Endothelial cell (in vitro differentiated cells): ENCODE results near the gene SORCS1. TPM values are rescaled to one million over a fixed set of nuclear protein-coding genes. Genes with fewer than 3 reads are reported as not detected.
"Not testable (repeated sequence)": the region's sequence is repeated elsewhere in the genome, so short reads cannot be mapped to it uniquely, and the experiment has no call there.

Source experiments
- DNase-seq: peaks from one replicate; pipeline ENCODE4 v3.0.0; 2021; ENCODE audit warnings: low spot score
- H3K27ac Mint-ChIP-seq: one replicate; pipeline ENCODE4 v1.8.0; 2021; ENCODE audit warnings: mixed read lengths, inconsistent platforms; ENCODE audit not compliant: unreplicated experiment
- H3K27me3 Mint-ChIP-seq: one replicate; pipeline ENCODE4 v1.8.0; 2021; ENCODE audit warnings: mild to moderate bottlenecking, moderate library complexity, mixed read lengths, inconsistent platforms; ENCODE audit not compliant: unreplicated experiment
- H3K36me3 Mint-ChIP-seq: one replicate; pipeline ENCODE4 v1.8.0; 2021; ENCODE audit warnings: mild to moderate bottlenecking, low read depth, mixed read lengths, inconsistent platforms; ENCODE audit not compliant: unreplicated experiment
- H3K4me1 Mint-ChIP-seq: one replicate; pipeline ENCODE4 v1.8.0; 2021; ENCODE audit warnings: mild to moderate bottlenecking, mixed read lengths, inconsistent platforms; ENCODE audit not compliant: unreplicated experiment
- H3K4me3 Mint-ChIP-seq: one replicate; pipeline ENCODE4 v1.8.0; 2021; ENCODE audit warnings: mild to moderate bottlenecking, mixed read lengths, inconsistent platforms; ENCODE audit not compliant: unreplicated experiment
- H3K9me3 Mint-ChIP-seq: one replicate; pipeline ENCODE4 v1.8.0; 2021; ENCODE audit warnings: mixed read lengths, inconsistent platforms; ENCODE audit not compliant: unreplicated experiment
- total RNA-seq: library from RNA; stranded (reverse); fragmentation: NEBNext Ultra II Directional; extraction: Animal tissue kit (Norgen Biotek cat#: 25700); gene quantifications from one replicate; pipeline ENCODE4 v1.2.1, GENCODE V29; 2021; ENCODE audit not compliant: unreplicated experiment
- TF ChIP-seq, protein P1 (sequence below): fragments of 200-600 bp; sonication (generic); IDR thresholded peaks from one replicate; pipeline ENCODE4 v1.5.0; 2021; ENCODE audit warnings: antibody characterized with exemption; ENCODE audit not compliant: unreplicated experiment

Gene SORCS1
- total RNA-seq, 1 donor from 2014 or later = 0.56 TPM

DNA sequence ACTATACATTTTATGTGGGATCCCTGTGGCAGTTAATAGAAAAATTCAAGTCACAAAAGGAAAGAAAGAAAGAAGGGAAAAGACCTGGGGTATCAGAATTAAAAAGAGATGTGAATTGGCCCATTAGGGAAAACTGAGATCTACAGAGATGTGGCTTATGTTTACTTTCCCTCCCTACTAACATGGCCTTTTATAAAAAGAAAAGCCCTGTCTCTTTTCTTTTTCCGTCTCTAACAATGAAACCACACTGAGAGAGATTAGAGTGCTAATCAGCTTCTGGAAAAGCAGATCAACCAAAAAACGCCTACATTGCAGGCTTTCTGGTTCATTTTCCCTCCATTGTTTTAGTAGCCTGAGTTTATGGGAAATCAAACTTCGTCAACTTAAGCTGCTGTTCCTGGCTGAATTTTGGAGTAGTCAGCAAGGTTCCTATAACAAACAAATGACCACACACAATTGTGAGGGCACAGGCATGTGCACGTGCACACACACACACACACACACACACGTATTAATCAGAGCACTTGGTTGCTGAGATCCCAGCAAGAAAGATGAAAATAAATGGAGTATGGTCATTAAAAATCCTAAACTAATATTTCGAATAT, 235.1 kb downstream of the SORCS1 start:
- no peaks in the 10 kb centered on the region for H3K9me3 Mint-ChIP-seq
- no peak overlapping the region for H3K27ac Mint-ChIP-seq
- H3K4me1 Mint-ChIP-seq = peaks cover 15% of the 10 kb centered on the region
- H3K4me3 Mint-ChIP-seq = no peak overlapping the region
- no peak for DNase-seq
- TF ChIP-seq, protein P1, sequence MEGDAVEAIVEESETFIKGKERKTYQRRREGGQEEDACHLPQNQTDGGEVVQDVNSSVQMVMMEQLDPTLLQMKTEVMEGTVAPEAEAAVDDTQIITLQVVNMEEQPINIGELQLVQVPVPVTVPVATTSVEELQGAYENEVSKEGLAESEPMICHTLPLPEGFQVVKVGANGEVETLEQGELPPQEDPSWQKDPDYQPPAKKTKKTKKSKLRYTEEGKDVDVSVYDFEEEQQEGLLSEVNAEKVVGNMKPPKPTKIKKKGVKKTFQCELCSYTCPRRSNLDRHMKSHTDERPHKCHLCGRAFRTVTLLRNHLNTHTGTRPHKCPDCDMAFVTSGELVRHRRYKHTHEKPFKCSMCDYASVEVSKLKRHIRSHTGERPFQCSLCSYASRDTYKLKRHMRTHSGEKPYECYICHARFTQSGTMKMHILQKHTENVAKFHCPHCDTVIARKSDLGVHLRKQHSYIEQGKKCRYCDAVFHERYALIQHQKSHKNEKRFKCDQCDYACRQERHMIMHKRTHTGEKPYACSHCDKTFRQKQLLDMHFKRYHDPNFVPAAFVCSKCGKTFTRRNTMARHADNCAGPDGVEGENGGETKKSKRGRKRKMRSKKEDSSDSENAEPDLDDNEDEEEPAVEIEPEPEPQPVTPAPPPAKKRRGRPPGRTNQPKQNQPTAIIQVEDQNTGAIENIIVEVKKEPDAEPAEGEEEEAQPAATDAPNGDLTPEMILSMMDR = no peak
- H3K27me3 Mint-ChIP-seq = no peaks in the 10 kb centered on the region
- no peaks in the 10 kb centered on the region for H3K36me3 Mint-ChIP-seq

DNA sequence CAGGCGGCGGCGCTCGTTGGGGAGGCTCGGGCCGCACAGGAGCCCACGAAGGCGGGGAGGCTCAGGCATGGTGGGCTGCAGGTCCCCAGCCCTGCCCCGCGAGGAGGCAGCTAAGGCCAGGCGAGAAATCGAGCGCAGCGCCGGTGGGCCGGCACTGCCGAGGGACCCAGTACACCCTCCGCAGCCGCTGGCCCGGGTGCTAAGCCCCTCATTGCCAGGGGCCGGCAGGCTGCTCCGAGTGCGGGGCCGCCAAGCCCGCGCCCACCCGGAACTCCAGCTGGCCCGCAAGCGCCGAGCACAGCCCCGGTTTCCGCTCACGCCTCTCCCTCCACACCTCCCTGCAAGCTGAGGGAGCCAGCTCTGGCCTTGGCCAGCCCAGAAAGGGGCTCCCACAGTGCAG, 236.4 kb downstream of the SORCS1 start:
- H3K27me3 Mint-ChIP-seq, H3K9me3 Mint-ChIP-seq, H3K27ac Mint-ChIP-seq, DNase-seq, H3K4me3 Mint-ChIP-seq, H3K36me3 Mint-ChIP-seq: not testable (repeated sequence)
- peaks cover 15% of the 10 kb centered on the region for H3K4me1 Mint-ChIP-seq

DNA sequence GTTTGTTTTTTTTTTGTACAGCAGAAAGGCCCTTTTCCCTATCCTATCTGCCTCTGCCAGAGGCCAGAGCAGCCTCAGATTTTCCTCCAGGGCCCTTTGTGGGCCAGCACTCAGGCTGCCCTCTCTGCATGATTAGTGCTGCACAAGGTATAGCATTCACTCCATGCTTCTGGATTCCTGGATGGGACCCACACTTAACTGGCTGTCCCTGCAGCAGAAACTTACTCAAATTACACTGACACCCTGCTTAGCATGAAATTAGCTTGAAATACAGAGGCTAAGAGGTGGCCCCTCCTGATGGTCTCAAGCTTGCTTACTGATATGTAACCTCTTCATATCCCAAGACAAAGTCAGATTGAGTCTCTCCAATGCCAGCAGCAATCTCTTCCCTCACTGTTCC, 239.3 kb downstream of the SORCS1 start:
- Mint-ChIP-seq H3K4me1 (peaks cover 8% of the 10 kb centered on the region), H3K4me3 (no peak overlapping the region), H3K9me3 (no peaks in the 10 kb centered on the region), H3K27ac (no peak overlapping the region), H3K36me3 (no peaks in the 10 kb centered on the region), H3K27me3 (no peaks in the 10 kb centered on the region)
- TF ChIP-seq, protein P1 = no peak
- no peak for DNase-seq

DNA sequence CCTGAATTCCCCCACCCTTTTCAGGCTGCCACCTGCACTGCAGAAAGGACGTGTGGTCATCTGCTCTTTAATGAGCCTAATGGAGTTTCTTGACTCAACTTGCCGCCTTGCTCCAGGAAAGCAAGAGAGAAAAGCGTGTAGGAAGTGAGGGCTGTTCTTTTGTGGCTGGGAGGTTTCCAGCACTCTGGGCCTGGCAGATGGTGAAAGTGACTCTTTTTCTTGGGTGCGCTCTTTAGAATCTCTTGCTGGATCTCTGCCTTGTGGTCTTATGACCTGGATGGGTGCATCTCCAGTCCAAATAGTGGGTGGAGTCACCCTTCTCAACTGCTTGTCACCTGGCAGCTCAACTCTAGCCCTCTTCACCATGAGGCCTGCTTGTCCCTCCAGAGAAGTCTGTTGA, 244.0 kb downstream of the SORCS1 start:
- Mint-ChIP-seq H3K4me1 (no peaks in the 10 kb centered on the region), H3K4me3 (no peak overlapping the region), H3K36me3 (no peaks in the 10 kb centered on the region), H3K27me3 (no peaks in the 10 kb centered on the region), H3K9me3 (no peaks in the 10 kb centered on the region), H3K27ac (no peak overlapping the region)
- TF ChIP-seq, protein P1 = no peak
- DNase-seq = no peak

DNA sequence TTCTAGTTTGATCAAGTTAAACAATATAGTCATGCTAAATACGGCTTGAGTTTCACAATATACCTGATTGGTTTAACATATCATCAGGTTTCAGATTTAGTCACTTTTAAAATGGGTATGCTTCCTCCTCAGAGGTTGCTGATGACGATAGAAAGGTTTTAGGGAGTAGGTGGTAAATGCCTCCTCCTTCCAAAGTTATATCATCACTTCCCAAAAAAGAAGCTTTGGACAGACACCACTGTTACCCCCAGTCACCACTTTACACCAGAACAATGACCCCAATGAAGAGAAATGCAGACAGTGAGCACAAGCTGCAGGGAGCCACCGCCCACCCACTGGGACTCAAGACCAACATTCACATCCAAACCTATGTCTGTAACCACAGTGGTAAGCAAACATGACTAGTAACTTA, 244.6 kb downstream of the SORCS1 start:
- Mint-ChIP-seq H3K9me3 (no peaks in the 10 kb centered on the region), H3K4me3 (no peak overlapping the region), H3K27me3 (peaks cover 2% of the 10 kb centered on the region), H3K27ac (no peak overlapping the region), H3K4me1 (no peaks in the 10 kb centered on the region), H3K36me3 (no peaks in the 10 kb centered on the region)
- TF ChIP-seq, protein P1 = no peak
- no peak for DNase-seq
